HL-60 (cell line): Measurements from ENCODE around the gene EAPP.

Experiments
- DNase-seq, 2 experiments: peaks; one replicate each; pipeline ENCODE4 v3.0.0-alpha.2; 2010 to 2020; ENCODE audit warnings: low read depth in 1 of 2, low spot score in 1 of 2
- H3K27ac ChIP-seq: fragments of 250-450 bp; sonication (Bioruptor Pico); replicated peaks from 2 replicates; pipeline ENCODE4 v1.5.1; 2020; ENCODE audit warnings: mild to moderate bottlenecking, moderate library complexity
- H3K27me3 ChIP-seq: fragments of 250-450 bp; sonication (Bioruptor Pico); 2 replicates; pipeline ENCODE4 v1.5.1; 2021; ENCODE audit warnings: mild to moderate bottlenecking, moderate library complexity; ENCODE audit not compliant: insufficient read depth, poor library complexity, severe bottlenecking
- H3K4me3 ChIP-seq: replicated peaks from 2 replicates; pipeline ENCODE4 v1.5.1; 2011; ENCODE audit warnings: mild to moderate bottlenecking, control low read depth, low read length; ENCODE audit not compliant: insufficient read depth
- GABPA ChIP-seq: IDR thresholded peaks from 2 replicates; pipeline ENCODE4 v1.6.1; 2012; ENCODE audit warnings: low read depth
- POLR2AphosphoS5 ChIP-seq: IDR thresholded peaks from 2 replicates; pipeline ENCODE4 v1.6.1; 2012; ENCODE audit warnings: low read depth
- SPI1 ChIP-seq: IDR thresholded peaks from 2 replicates; pipeline ENCODE4 v1.6.1; 2012; ENCODE audit warnings: low read depth, mild to moderate bottlenecking, borderline replicate concordance
- TF ChIP-seq, protein P1 (sequence below): IDR thresholded peaks from 2 replicates; pipeline ENCODE4 v1.6.1; 2012; ENCODE audit warnings: low read depth; ENCODE audit not compliant: insufficient replicate concordance
- TF ChIP-seq, protein P2 (sequence below): IDR thresholded peaks from one replicate; pipeline ENCODE4 v1.5.1; 2011; ENCODE audit warnings: low read length, control low read depth, inconsistent platforms; ENCODE audit not compliant: insufficient read depth

Gene EAPP

DNA sequence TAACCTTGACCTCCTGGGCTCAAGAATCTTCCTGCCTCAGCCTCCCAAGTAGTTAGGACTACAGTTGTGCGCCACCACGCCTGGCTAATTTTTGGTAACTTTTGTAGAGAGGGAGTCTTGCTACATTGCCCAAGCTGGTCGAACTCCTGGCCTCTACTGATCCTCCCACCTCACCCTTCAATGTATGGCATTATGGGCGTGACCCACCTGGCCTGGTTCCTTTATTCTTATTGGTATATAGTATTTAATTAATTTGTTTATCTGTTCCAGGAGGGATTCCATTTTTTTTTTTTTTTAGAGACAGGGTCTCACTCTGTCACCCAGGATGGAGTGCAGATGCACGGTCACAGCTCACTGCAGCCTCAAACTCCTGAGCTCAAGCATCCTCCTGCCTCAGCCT is 40.9 kb upstream of the EAPP start:
- TF ChIP-seq GABPA (no peak), POLR2AphosphoS5 (no peak), SPI1 (no peak)
- TF ChIP-seq, protein P1, sequence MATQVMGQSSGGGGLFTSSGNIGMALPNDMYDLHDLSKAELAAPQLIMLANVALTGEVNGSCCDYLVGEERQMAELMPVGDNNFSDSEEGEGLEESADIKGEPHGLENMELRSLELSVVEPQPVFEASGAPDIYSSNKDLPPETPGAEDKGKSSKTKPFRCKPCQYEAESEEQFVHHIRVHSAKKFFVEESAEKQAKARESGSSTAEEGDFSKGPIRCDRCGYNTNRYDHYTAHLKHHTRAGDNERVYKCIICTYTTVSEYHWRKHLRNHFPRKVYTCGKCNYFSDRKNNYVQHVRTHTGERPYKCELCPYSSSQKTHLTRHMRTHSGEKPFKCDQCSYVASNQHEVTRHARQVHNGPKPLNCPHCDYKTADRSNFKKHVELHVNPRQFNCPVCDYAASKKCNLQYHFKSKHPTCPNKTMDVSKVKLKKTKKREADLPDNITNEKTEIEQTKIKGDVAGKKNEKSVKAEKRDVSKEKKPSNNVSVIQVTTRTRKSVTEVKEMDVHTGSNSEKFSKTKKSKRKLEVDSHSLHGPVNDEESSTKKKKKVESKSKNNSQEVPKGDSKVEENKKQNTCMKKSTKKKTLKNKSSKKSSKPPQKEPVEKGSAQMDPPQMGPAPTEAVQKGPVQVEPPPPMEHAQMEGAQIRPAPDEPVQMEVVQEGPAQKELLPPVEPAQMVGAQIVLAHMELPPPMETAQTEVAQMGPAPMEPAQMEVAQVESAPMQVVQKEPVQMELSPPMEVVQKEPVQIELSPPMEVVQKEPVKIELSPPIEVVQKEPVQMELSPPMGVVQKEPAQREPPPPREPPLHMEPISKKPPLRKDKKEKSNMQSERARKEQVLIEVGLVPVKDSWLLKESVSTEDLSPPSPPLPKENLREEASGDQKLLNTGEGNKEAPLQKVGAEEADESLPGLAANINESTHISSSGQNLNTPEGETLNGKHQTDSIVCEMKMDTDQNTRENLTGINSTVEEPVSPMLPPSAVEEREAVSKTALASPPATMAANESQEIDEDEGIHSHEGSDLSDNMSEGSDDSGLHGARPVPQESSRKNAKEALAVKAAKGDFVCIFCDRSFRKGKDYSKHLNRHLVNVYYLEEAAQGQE, result no peak
- TF ChIP-seq, protein P2, sequence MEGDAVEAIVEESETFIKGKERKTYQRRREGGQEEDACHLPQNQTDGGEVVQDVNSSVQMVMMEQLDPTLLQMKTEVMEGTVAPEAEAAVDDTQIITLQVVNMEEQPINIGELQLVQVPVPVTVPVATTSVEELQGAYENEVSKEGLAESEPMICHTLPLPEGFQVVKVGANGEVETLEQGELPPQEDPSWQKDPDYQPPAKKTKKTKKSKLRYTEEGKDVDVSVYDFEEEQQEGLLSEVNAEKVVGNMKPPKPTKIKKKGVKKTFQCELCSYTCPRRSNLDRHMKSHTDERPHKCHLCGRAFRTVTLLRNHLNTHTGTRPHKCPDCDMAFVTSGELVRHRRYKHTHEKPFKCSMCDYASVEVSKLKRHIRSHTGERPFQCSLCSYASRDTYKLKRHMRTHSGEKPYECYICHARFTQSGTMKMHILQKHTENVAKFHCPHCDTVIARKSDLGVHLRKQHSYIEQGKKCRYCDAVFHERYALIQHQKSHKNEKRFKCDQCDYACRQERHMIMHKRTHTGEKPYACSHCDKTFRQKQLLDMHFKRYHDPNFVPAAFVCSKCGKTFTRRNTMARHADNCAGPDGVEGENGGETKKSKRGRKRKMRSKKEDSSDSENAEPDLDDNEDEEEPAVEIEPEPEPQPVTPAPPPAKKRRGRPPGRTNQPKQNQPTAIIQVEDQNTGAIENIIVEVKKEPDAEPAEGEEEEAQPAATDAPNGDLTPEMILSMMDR, result no peak

DNA sequence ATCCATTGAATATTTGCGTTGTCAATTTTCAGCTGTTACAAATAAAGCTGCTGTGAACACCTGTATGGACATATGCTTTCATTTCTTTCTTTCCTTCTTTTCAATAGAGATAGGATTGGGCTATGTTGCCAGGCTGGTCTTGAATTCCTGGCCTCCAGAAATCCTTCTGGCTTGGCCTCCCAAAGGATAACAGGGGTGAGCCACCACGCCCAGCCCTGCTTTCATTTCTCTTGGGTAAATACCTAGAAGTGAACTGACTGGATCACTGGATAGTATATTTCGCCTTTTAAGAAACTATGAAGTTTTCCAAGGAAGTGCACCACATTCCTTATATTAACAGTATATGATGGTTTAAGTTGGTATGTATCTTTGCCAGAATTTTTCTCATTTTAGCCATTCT is 32.3 kb upstream of the EAPP start:
- H3K27me3 ChIP-seq, result no peaks in the 10 kb centered on the region
- no peak overlapping the region for H3K4me3 ChIP-seq
- no peak overlapping the region for H3K27ac ChIP-seq
- no peak for DNase-seq
- TF ChIP-seq, protein P2, result no peak

More for the DNA sequence above, 40.9 kb upstream of the EAPP start:
- no peak overlapping the region for H3K4me3 ChIP-seq
- no peak for DNase-seq
- H3K27ac ChIP-seq, result no peak overlapping the region
- H3K27me3 ChIP-seq, result no peaks in the 10 kb centered on the region

DNA sequence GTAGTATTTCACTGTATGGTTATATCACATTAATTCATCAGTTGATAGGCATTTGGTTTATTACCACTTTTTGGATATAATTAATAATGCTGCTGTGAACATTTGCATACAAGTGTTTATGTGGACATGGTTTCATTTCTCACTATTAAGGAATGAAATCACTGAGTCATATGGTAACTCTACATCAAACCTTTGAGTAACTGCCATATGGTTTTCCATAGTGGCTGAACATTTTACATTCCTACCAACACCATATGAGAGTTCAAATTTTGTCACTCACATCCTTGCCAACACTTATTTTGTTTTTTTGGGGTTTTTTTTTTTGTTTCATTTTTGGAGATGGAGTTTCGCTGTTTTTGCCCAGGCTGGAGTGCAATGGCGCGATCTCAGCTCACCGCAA is 30.2 kb upstream of the EAPP start:
- no peak for DNase-seq
- Histone ChIP-seq H3K4me3 (no peak overlapping the region), H3K27me3 (no peaks in the 10 kb centered on the region), H3K27ac (no peak overlapping the region)
- TF ChIP-seq GABPA, result no peak
- no peak for TF ChIP-seq POLR2AphosphoS5
- TF ChIP-seq SPI1, result no peak
- TF ChIP-seq, protein P2, result no peak
- TF ChIP-seq, protein P1, result no peak

DNA sequence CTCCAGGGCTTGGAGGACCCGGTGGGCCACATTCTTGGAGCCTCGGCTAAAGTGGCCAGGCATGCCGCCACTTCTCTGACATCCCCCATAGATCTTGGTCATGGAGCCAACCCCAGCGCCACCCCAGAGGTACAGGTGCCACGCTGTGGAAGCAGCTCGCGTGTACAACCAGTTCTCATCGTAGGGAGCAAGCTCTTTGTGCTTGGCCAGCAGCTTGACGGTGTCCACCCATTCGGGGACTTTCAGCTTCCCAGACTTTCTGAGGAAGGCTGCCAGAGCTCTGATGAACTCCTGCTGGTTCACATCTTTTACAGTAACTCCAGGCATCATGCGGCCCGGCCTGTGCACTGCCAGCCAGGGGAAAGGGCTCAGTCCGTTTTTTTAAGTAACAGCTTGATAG is 29.3 kb upstream of the EAPP start:
- TF ChIP-seq GABPA (no peak), POLR2AphosphoS5 (no peak), SPI1 (no peak)
- TF ChIP-seq, protein P2, result no peak
- TF ChIP-seq, protein P1, result no peak
- Histone ChIP-seq H3K27ac (no peak overlapping the region), H3K27me3 (no peaks in the 10 kb centered on the region), H3K4me3 (no peak overlapping the region)
- DNase-seq, result no peak
